HEK293 (cell line): ENCODE data around the gene FALEC.
A peak's percentile ranks its signal among the peaks of the same experiment; 100 is the strongest.

Experiments used
- CTCF ChIA-PET: fragments of 350-600 bp; formaldehyde crosslinking; extraction: SDS; loops from one replicate; lab custom pipeline; 2021; ENCODE audit warnings: antibody characterized with exemption; lab: Yijun Ruan, JAX
- POLR2A ChIA-PET: fragments of 300-600 bp; formaldehyde crosslinking; extraction: SDS; loops from one replicate; lab custom pipeline; 2020; ENCODE audit warnings: antibody characterized with exemption, inconsistent platforms; lab: Yijun Ruan, JAX
- H3K27ac ChIP-seq: fragments of 200-500 bp; sonication (Bioruptor generic); 2 replicates; pipeline ENCODE4 v1.5.1; 2014; ENCODE audit warnings: low read depth, low read length, control low read depth, inconsistent platforms; ENCODE audit errors: extremely low read depth
- H3K36me3 ChIP-seq, 2 experiments: fragments of 200-500 bp in 1 of 2; sonication (Bioruptor generic) in 1 of 2; 1 replicate in 1 of 2; 2 replicates in 1 of 2; pipeline ENCODE4 v1.5.1; 2014 to 2017; ENCODE audit warnings: inconsistent platforms in 2 of 2, low read length in 2 of 2; ENCODE audit not compliant: control insufficient read depth in 2 of 2, insufficient read depth in 1 of 2
- H3K4me1 ChIP-seq: fragments of 200-500 bp; sonication (Bioruptor generic); 2 replicates; pipeline ENCODE4 v1.5.1; 2014; ENCODE audit warnings: mild to moderate bottlenecking, low read length, inconsistent platforms; ENCODE audit not compliant: control insufficient read depth, insufficient read depth
- H3K4me3 ChIP-seq: 2 replicates; pipeline ENCODE4 v1.5.1; 2011; ENCODE audit warnings: low read depth, mild to moderate bottlenecking, control low read depth, low read length, moderate library complexity
- H3K9me3 ChIP-seq: fragments of 200-500 bp; sonication (Bioruptor generic); 2 replicates; pipeline ENCODE4 v1.5.1; 2014; ENCODE audit warnings: low read depth, low read length, inconsistent platforms; ENCODE audit not compliant: control insufficient read depth, insufficient read depth
- FEZF1 ChIP-seq: fragments of 450-650 bp; formaldehyde crosslinking; IDR thresholded peaks from 2 replicates; pipeline ENCODE4 v1.5.1; 2016; ENCODE audit warnings: missing biosample characterization, missing genetic modification characterization
- GLI2 ChIP-seq: fragments of 450-650 bp; formaldehyde crosslinking; IDR thresholded peaks from 2 replicates; pipeline ENCODE4; 2017; ENCODE audit warnings: missing biosample characterization, missing genetic modification characterization, low read depth, borderline replicate concordance
- IKZF3 ChIP-seq: fragments of 450-650 bp; IDR thresholded peaks from 2 replicates; pipeline ENCODE4 v1.5.0; 2018; ENCODE audit warnings: missing biosample characterization, mild to moderate bottlenecking, missing genetic modification characterization, moderate library complexity
- MYNN ChIP-seq: fragments of 450-650 bp; formaldehyde crosslinking; IDR thresholded peaks from 2 replicates; pipeline ENCODE4 v1.5.1; 2016; ENCODE audit warnings: missing biosample characterization, missing genetic modification characterization, borderline replicate concordance
- REPIN1 ChIP-seq: fragments of 450-650 bp; formaldehyde crosslinking; IDR thresholded peaks from 2 replicates; pipeline ENCODE4 v1.5.1; 2017; ENCODE audit warnings: missing biosample characterization, missing genetic modification characterization, low read depth
- ZBTB1 ChIP-seq: fragments of 450-650 bp; formaldehyde crosslinking; IDR thresholded peaks from 2 replicates; pipeline ENCODE4 v1.5.1; 2016; ENCODE audit warnings: missing biosample characterization, missing genetic modification characterization
- ZNF114 ChIP-seq: fragments of 450-650 bp; formaldehyde crosslinking; IDR thresholded peaks from 2 replicates; pipeline ENCODE4 v1.5.0; 2017; ENCODE audit warnings: missing biosample characterization, missing genetic modification characterization
- ZNF138 ChIP-seq: fragments of 450-650 bp; formaldehyde crosslinking; IDR thresholded peaks from 2 replicates; pipeline ENCODE4 v1.5.1; 2016; ENCODE audit warnings: missing biosample characterization, missing genetic modification characterization, borderline replicate concordance
- ZNF169 ChIP-seq: fragments of 450-650 bp; formaldehyde crosslinking; IDR thresholded peaks from 2 replicates; pipeline ENCODE4 v1.5.1; 2016; ENCODE audit warnings: missing biosample characterization, missing genetic modification characterization
- ZNF24 ChIP-seq: fragments of 450-650 bp; formaldehyde crosslinking; IDR thresholded peaks from 2 replicates; pipeline ENCODE4 v1.5.1; 2016; ENCODE audit warnings: missing biosample characterization, missing genetic modification characterization
- ZNF292 ChIP-seq: fragments of 450-650 bp; formaldehyde crosslinking; IDR thresholded peaks from 2 replicates; pipeline ENCODE4 v1.5.1; 2016; ENCODE audit warnings: low read depth, missing biosample characterization, missing genetic modification characterization, borderline replicate concordance
- ZNF423 ChIP-seq: fragments of 450-650 bp; formaldehyde crosslinking; IDR thresholded peaks from 2 replicates; pipeline ENCODE4 v1.5.1; 2016; ENCODE audit warnings: missing biosample characterization, missing genetic modification characterization
- ZNF473 ChIP-seq: fragments of 450-650 bp; formaldehyde crosslinking; IDR thresholded peaks from 2 replicates; pipeline ENCODE4 v1.5.1; 2017; ENCODE audit warnings: missing biosample characterization, missing genetic modification characterization
- ZNF514 ChIP-seq: fragments of 450-650 bp; formaldehyde crosslinking; IDR thresholded peaks from 2 replicates; pipeline ENCODE4 v1.5.1; 2016; ENCODE audit warnings: missing biosample characterization, missing genetic modification characterization
- ZNF521 ChIP-seq: fragments of 450-650 bp; formaldehyde crosslinking; IDR thresholded peaks from 2 replicates; pipeline ENCODE4 v1.5.1; 2017; ENCODE audit warnings: missing biosample characterization, mild to moderate bottlenecking, missing genetic modification characterization
- ZNF530 ChIP-seq: fragments of 450-650 bp; formaldehyde crosslinking; IDR thresholded peaks from 2 replicates; pipeline ENCODE4 v1.5.1; 2016; ENCODE audit warnings: low read depth, missing biosample characterization, missing genetic modification characterization
- ZNF660 ChIP-seq: fragments of 450-650 bp; IDR thresholded peaks from 2 replicates; pipeline ENCODE4 v1.5.1; 2018; ENCODE audit warnings: missing biosample characterization, mild to moderate bottlenecking, missing genetic modification characterization
- ZNF747 ChIP-seq: fragments of 450-650 bp; formaldehyde crosslinking; IDR thresholded peaks from 2 replicates; pipeline ENCODE4 v1.5.1; 2016; ENCODE audit warnings: missing biosample characterization, missing genetic modification characterization
- ZSCAN23 ChIP-seq: fragments of 450-650 bp; formaldehyde crosslinking; IDR thresholded peaks from 2 replicates; pipeline ENCODE4 v1.5.1; 2016; ENCODE audit warnings: missing biosample characterization, missing genetic modification characterization
- TF ChIP-seq, protein P1 (sequence below): fragments of 450-650 bp; formaldehyde crosslinking; conservative IDR thresholded peaks from 2 replicates; pipeline ENCODE4 v1.5.1; 2016; ENCODE audit warnings: low read depth, missing biosample characterization, missing genetic modification characterization
- TF ChIP-seq, protein P2 (sequence below): fragments of 450-650 bp; formaldehyde crosslinking; IDR thresholded peaks from 2 replicates; pipeline ENCODE4 v1.5.1; 2016; ENCODE audit warnings: missing biosample characterization, missing genetic modification characterization
- TF ChIP-seq, protein P3 (sequence below): fragments of 450-650 bp; formaldehyde crosslinking; IDR thresholded peaks from 2 replicates; pipeline ENCODE4 v1.5.1; 2016; ENCODE audit warnings: missing biosample characterization, missing genetic modification characterization
- TF ChIP-seq, protein P4 (sequence below): fragments of 450-650 bp; formaldehyde crosslinking; IDR thresholded peaks from 2 replicates; pipeline ENCODE4 v1.5.1; 2017; ENCODE audit warnings: missing biosample characterization, mild to moderate bottlenecking, missing genetic modification characterization, moderate library complexity
- TF ChIP-seq, protein P5 (sequence below): fragments of 450-650 bp; formaldehyde crosslinking; IDR thresholded peaks from 2 replicates; pipeline ENCODE4 v1.5.1; 2016; ENCODE audit warnings: missing biosample characterization, missing genetic modification characterization

The FALEC gene

DNA sequence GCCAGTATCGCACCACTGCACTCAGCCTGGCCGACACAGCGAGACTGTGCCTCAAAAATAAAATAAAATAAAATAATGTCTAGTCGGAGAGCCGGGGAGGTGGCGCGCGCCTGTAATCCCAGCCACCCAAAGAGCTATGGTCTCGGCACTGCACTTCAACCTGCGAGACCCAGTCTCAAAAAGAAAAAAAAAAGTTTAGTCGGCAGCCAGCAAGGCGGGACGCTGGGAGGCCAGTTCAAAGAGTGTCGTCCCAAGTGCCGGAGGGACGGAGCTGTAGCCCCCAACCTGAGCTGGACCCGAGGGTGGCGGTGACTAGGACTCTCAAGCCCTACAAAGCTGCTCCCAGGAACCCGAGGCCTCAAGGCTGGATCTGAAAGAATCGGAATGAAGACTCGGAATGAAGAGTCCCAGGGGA lies 632 bp upstream of the FALEC start:
- POLR2A ChIA-PET: interaction anchor here (0.6 to 2.0 kb wide), 15 partner anchors 13 to 362 kb away, joined by 3 to 9 read pairs (median 4); partner anchors contain the start of genes ADAMTSL4, ARNT, ENSA and MCL1
- Histone ChIP-seq H3K4me3 (peak overlapping the region; percentile 56), H3K27ac (peak overlapping the region; percentile 44; the same call in 1 of the 2 replicates), H3K36me3 (peaks cover 0 to 17% of the 10 kb centered on the region in 2 experiments; a peak in 2 of 3 replicates), H3K4me1 (no peaks in the 10 kb centered on the region), H3K9me3 (no peaks in the 10 kb centered on the region)
- no peak for TF ChIP-seq ZNF292 (tag by site-specific recombination)
- TF ChIP-seq, protein P1, sequence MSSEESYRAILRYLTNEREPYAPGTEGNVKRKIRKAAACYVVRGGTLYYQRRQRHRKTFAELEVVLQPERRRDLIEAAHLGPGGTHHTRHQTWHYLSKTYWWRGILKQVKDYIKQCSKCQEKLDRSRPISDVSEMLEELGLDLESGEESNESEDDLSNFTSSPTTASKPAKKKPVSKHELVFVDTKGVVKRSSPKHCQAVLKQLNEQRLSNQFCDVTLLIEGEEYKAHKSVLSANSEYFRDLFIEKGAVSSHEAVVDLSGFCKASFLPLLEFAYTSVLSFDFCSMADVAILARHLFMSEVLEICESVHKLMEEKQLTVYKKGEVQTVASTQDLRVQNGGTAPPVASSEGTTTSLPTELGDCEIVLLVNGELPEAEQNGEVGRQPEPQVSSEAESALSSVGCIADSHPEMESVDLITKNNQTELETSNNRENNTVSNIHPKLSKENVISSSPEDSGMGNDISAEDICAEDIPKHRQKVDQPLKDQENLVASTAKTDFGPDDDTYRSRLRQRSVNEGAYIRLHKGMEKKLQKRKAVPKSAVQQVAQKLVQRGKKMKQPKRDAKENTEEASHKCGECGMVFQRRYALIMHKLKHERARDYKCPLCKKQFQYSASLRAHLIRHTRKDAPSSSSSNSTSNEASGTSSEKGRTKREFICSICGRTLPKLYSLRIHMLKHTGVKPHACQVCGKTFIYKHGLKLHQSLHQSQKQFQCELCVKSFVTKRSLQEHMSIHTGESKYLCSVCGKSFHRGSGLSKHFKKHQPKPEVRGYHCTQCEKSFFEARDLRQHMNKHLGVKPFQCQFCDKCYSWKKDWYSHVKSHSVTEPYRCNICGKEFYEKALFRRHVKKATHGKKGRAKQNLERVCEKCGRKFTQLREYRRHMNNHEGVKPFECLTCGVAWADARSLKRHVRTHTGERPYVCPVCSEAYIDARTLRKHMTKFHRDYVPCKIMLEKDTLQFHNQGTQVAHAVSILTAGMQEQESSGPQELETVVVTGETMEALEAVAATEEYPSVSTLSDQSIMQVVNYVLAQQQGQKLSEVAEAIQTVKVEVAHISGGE: peak; percentile 59
- TF ChIP-seq ZNF660 (tag by site-specific recombination): no peak
- TF ChIP-seq, protein P2, sequence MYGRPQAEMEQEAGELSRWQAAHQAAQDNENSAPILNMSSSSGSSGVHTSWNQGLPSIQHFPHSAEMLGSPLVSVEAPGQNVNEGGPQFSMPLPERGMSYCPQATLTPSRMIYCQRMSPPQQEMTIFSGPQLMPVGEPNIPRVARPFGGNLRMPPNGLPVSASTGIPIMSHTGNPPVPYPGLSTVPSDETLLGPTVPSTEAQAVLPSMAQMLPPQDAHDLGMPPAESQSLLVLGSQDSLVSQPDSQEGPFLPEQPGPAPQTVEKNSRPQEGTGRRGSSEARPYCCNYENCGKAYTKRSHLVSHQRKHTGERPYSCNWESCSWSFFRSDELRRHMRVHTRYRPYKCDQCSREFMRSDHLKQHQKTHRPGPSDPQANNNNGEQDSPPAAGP (tag by site-specific recombination): peak; percentile 39; the same call in 1 of the 2 replicates
- no peak for TF ChIP-seq ZNF521 (tag by site-specific recombination)
- TF ChIP-seq ZNF24 (tag by site-specific recombination): 0 out of 2 replicates have a peak, but pooled peaks have one; percentile 24
- CTCF ChIA-PET: interaction anchor here (0.5 to 6.6 kb wide), 10 partner anchors 9 to 298 kb away, joined by 3 to 50 read pairs (median 4); partner anchors contain the start of gene MCL1

DNA sequence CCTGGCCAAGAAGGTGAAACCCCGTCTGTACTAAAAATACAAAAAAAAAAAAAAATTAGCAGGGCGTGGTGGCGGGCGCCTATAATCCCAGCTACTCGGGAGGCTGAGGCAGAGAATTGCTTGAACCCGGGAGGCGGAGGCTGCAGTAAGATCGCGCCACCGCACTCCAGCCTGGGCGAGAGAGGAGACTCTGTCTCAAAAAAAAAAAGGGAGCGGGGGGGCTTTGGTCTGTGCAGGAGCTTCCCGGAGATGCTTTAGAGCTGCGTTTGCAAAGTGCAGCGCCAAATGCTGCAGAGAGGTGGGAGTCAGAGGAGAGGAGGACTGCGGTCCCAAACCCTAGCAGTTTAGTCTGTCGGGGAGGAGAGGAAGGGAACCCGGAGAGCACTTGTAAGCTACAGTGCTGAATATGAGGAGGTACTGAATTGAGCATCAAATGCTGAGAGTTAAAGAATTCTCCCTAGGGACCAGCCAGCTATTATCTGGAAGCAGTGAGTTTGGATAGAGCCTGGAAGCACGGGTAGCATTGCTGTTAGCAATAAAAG lies 569 bp downstream of the FALEC start:
- H3K36me3 ChIP-seq: peaks cover 0 to 13% of the 10 kb centered on the region in 2 experiments; a peak in 2 of 3 replicates
- POLR2A ChIA-PET: interaction anchor here (0.7 to 2.0 kb wide), 16 partner anchors 12 to 360 kb away, joined by 3 to 9 read pairs (median 4); partner anchors contain the start of genes ADAMTSL4, ARNT and MCL1
- no peaks in the 10 kb centered on the region for H3K4me1 ChIP-seq
- peak overlapping the region; percentile 24; the same call in 1 of the 2 replicates for H3K27ac ChIP-seq
- CTCF ChIA-PET: interaction anchor here (0.9 to 6.6 kb wide), 8 partner anchors 12 to 260 kb away, joined by 4 to 50 read pairs (median 5); no protein-coding TSS in a partner anchor
- no peaks in the 10 kb centered on the region for H3K9me3 ChIP-seq
- peak overlapping the region; percentile 54 for H3K4me3 ChIP-seq
- TF ChIP-seq IKZF3: no peak; the same call in 1 of the 2 replicates
- no peak for TF ChIP-seq ZNF530 (tag by site-specific recombination)
- TF ChIP-seq ZNF114: no peak
- TF ChIP-seq, protein P3, sequence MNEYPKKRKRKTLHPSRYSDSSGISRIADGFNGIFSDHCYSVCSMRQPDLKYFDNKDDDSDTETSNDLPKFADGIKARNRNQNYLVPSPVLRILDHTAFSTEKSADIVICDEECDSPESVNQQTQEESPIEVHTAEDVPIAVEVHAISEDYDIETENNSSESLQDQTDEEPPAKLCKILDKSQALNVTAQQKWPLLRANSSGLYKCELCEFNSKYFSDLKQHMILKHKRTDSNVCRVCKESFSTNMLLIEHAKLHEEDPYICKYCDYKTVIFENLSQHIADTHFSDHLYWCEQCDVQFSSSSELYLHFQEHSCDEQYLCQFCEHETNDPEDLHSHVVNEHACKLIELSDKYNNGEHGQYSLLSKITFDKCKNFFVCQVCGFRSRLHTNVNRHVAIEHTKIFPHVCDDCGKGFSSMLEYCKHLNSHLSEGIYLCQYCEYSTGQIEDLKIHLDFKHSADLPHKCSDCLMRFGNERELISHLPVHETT (tag by site-specific recombination): no peak; the same call in 1 of the 2 replicates
- TF ChIP-seq ZNF514: no peak
- peak; percentile 51; the same call in 1 of the 2 replicates for TF ChIP-seq MYNN (tag by site-specific recombination)
- TF ChIP-seq, protein P4, sequence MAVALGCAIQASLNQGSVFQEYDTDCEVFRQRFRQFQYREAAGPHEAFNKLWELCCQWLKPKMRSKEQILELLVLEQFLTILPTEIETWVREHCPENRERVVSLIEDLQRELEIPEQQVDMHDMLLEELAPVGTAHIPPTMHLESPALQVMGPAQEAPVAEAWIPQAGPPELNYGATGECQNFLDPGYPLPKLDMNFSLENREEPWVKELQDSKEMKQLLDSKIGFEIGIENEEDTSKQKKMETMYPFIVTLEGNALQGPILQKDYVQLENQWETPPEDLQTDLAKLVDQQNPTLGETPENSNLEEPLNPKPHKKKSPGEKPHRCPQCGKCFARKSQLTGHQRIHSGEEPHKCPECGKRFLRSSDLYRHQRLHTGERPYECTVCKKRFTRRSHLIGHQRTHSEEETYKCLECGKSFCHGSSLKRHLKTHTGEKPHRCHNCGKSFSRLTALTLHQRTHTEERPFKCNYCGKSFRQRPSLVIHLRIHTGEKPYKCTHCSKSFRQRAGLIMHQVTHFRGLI: no peak
- TF ChIP-seq ZNF138 (tag by site-specific recombination): no peak
- no peak for TF ChIP-seq ZSCAN23 (tag by site-specific recombination)
- no peak for TF ChIP-seq ZNF169
- TF ChIP-seq ZBTB1 (tag by site-specific recombination): no peak
- TF ChIP-seq, protein P5, sequence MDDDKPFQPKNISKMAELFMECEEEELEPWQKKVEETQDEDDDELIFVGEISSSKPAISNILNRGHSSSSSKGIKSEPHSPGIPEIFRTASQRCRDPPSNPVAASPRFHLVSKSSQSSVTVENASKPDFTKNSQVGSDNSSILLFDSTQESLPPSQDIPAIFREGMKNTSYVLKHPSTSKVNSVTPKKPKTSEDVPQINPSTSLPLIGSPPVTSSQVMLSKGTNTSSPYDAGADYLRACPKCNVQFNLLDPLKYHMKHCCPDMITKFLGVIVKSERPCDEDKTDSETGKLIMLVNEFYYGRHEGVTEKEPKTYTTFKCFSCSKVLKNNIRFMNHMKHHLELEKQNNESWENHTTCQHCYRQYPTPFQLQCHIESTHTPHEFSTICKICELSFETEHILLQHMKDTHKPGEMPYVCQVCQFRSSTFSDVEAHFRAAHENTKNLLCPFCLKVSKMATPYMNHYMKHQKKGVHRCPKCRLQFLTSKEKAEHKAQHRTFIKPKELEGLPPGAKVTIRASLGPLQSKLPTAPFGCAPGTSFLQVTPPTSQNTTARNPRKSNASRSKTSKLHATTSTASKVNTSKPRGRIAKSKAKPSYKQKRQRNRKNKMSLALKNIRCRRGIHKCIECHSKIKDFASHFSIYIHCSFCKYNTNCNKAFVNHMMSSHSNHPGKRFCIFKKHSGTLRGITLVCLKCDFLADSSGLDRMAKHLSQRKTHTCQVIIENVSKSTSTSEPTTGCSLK (tag by site-specific recombination): no peak
- 0 out of 2 replicates have a peak, but pooled peaks have one; percentile 3 for TF ChIP-seq ZNF423 (tag by site-specific recombination)
- TF ChIP-seq REPIN1: no peak
- TF ChIP-seq ZNF747 (tag by site-specific recombination): no peak
- peak; percentile 76 for TF ChIP-seq FEZF1 (tag by site-specific recombination)
- TF ChIP-seq ZNF473: no peak
- TF ChIP-seq GLI2: no peak
